GM12878 (cell line): ENCODE data around the gene MDM4. TPM values are rescaled to one million over a fixed set of nuclear protein-coding genes. Genes with fewer than 3 reads are reported as not detected.

ENCODE experiments used
- CBX3 ChIP-seq: fragments of 200-600 bp; sonication (generic); IDR thresholded peaks from 2 replicates; pipeline ENCODE4 v1.6.1; 2016; ENCODE audit warnings: low read depth, borderline replicate concordance
- CBX5 ChIP-seq: sonication (generic); IDR thresholded peaks from 2 replicates; pipeline ENCODE4 v1.6.1; 2016; ENCODE audit warnings: low read depth, moderate library complexity, mild to moderate bottlenecking, inconsistent platforms
- CHD4 ChIP-seq: fragments of 200-600 bp; sonication (generic); IDR thresholded peaks from 2 replicates; pipeline ENCODE4 v1.6.1; 2016; ENCODE audit warnings: mild to moderate bottlenecking
- E2F4 ChIP-seq: IDR thresholded peaks from 2 replicates; pipeline ENCODE4 v1.6.1; 2012; ENCODE audit warnings: low read depth, low read length, improper control_type of control experiment
- EZH2 ChIP-seq: IDR thresholded peaks from 2 replicates; pipeline ENCODE4 v1.6.1; 2012; ENCODE audit warnings: low read depth, mild to moderate bottlenecking, control low read depth, inconsistent platforms, low read length, borderline replicate concordance; ENCODE audit not compliant: control insufficient read depth
- FOXM1 ChIP-seq: IDR thresholded peaks from 2 replicates; pipeline ENCODE4 v1.6.1; 2012; ENCODE audit warnings: low read depth, mild to moderate bottlenecking, inconsistent platforms, low read length, moderate library complexity
- HCFC1 ChIP-seq: fragments of 150-350 bp; IDR thresholded peaks from 2 replicates; pipeline ENCODE4 v1.6.1; 2014; ENCODE audit warnings: low read length
- HDAC2 ChIP-seq: fragments of 200-600 bp; sonication (generic); IDR thresholded peaks from 2 replicates; pipeline ENCODE4 v1.6.1; 2017
- IRF3 ChIP-seq: fragments of 450-650 bp; IDR thresholded peaks from 2 replicates; pipeline ENCODE4 v1.6.1; 2014; ENCODE audit warnings: mild to moderate bottlenecking
- IRF4 ChIP-seq: IDR thresholded peaks from 2 replicates; pipeline ENCODE4 v1.6.1; 2011; ENCODE audit warnings: low read depth, low read length
- JUNB ChIP-seq: IDR thresholded peaks from 2 replicates; pipeline ENCODE4 v1.6.1; 2016; ENCODE audit warnings: antibody characterized with exemption, mild to moderate bottlenecking
- MXI1 ChIP-seq: fragments of 150-350 bp; IDR thresholded peaks from 2 replicates; pipeline ENCODE4 v1.6.1; 2011; ENCODE audit warnings: low read depth, mild to moderate bottlenecking, inconsistent platforms, low read length, improper control_type of control experiment
- NFYA ChIP-seq: IDR thresholded peaks from 2 replicates; pipeline ENCODE4 v1.6.1; 2011; ENCODE audit warnings: low read depth, mild to moderate bottlenecking, low read length, improper control_type of control experiment, borderline replicate concordance
- RAD51 ChIP-seq: fragments of 450-650 bp; IDR thresholded peaks from 2 replicates; pipeline ENCODE4 v1.6.1; 2016; ENCODE audit warnings: moderate library complexity, mild to moderate bottlenecking, inconsistent platforms
- SMAD1 ChIP-seq: fragments of 450-650 bp; IDR thresholded peaks from 2 replicates; pipeline ENCODE4 v1.6.1; 2018; ENCODE audit warnings: mild to moderate bottlenecking, low read depth; ENCODE audit not compliant: partially characterized antibody
- SREBF1 ChIP-seq: IDR thresholded peaks from 2 replicates; pipeline ENCODE4 v1.6.1; 2012; ENCODE audit warnings: mild to moderate bottlenecking, low read length
- SUZ12 ChIP-seq: fragments of 200-600 bp; sonication (generic); IDR thresholded peaks from one replicate; pipeline ENCODE4 v1.6.1; 2018; ENCODE audit warnings: antibody characterized with exemption, mild to moderate bottlenecking; ENCODE audit not compliant: unreplicated experiment
- TARDBP ChIP-seq: IDR thresholded peaks from 2 replicates; pipeline ENCODE4 v1.6.1; 2016; ENCODE audit warnings: borderline replicate concordance
- YY1 ChIP-seq: IDR thresholded peaks from 2 replicates; pipeline ENCODE4 v1.6.1; 2011; ENCODE audit warnings: low read depth, mild to moderate bottlenecking, low read length
- ZBTB40 ChIP-seq: fragments of 450-650 bp; IDR thresholded peaks from 2 replicates; pipeline ENCODE4 v1.6.1; 2016; ENCODE audit warnings: mild to moderate bottlenecking, moderate library complexity, borderline replicate concordance
- polyA plus RNA-seq, 11 experiments: library from polyadenylated mRNA; depleted of rRNA in 4 of 11; unstranded in 6 of 11; stranded (reverse) in 5 of 11; fragments of >200 nt; fragmentation: Nextera tagmentation in 4 of 11; fragmentation: Illumina TruSeq in 1 of 11; extraction: Ambion mirVana in 4 of 11; extraction: Trizol in 1 of 11; gene quantifications; 1 replicate in 1 of 11; 2 replicates in 10 of 11; pipeline versions ENCODE4 v1.2.1 to v1.2.3, GENCODE V29; 2011 to 2016; ENCODE audit warnings: inconsistent platforms in 2 of 11, missing spikeins in 2 of 11, low read depth in 1 of 11
- total RNA-seq, 4 experiments: library from RNA; depleted of rRNA in 3 of 4; stranded (reverse); fragments of >200 nt in 3 of 4; fragmentation: Illumina TruSeq in 1 of 4; extraction: Trizol in 1 of 4; gene quantifications; 2 replicates each; pipeline versions ENCODE4 v1.2.1 to v1.2.3, GENCODE V29; 2013 to 2021
- TF ChIP-seq, protein P1 (sequence below): IDR thresholded peaks from 2 replicates; pipeline ENCODE4 v1.6.1; 2012; ENCODE audit warnings: mild to moderate bottlenecking, low read depth, low read length

MDM4 gene
- total and polyA plus RNA-seq, 10 of the 15 experiments (the other 5 are each of a cell fraction or from before 2014, with no cell fraction given), result 2.5 to 74.4 (median 22.7) TPM

DNA sequence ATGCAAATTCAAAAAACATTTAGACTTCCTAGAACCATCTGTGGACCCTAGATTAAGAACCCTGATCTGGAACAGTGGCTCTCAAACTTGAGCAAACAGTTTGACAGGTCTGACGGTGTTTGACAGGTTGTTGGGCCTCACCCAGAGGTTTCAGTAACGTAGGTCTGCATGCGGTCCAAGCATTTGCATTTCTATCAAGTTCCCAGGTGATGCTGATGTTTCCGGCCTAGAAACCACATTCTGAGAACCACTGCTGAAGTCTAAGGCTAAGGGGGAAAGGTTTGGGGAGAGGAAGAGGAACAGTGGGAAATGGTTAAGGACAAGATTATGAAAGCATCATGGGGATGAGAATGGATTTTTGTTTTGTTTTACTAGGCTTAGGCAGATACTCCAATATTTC lies 48.6 kb downstream of the MDM4 start (continued):
- TF ChIP-seq IRF3, result no peak
- no peak for TF ChIP-seq MXI1
- no peak for TF ChIP-seq CBX5
- no peak for TF ChIP-seq CHD4
- no peak for TF ChIP-seq SUZ12
- no peak for TF ChIP-seq ZBTB40
- TF ChIP-seq EZH2, result no peak
- no peak for TF ChIP-seq YY1
- TF ChIP-seq SMAD1, result no peak
- no peak for TF ChIP-seq FOXM1
- TF ChIP-seq TARDBP, result no peak
- TF ChIP-seq E2F4, result no peak
- TF ChIP-seq HDAC2, result no peak
- TF ChIP-seq JUNB, result no peak
- no peak for TF ChIP-seq SREBF1
- TF ChIP-seq, protein P1, sequence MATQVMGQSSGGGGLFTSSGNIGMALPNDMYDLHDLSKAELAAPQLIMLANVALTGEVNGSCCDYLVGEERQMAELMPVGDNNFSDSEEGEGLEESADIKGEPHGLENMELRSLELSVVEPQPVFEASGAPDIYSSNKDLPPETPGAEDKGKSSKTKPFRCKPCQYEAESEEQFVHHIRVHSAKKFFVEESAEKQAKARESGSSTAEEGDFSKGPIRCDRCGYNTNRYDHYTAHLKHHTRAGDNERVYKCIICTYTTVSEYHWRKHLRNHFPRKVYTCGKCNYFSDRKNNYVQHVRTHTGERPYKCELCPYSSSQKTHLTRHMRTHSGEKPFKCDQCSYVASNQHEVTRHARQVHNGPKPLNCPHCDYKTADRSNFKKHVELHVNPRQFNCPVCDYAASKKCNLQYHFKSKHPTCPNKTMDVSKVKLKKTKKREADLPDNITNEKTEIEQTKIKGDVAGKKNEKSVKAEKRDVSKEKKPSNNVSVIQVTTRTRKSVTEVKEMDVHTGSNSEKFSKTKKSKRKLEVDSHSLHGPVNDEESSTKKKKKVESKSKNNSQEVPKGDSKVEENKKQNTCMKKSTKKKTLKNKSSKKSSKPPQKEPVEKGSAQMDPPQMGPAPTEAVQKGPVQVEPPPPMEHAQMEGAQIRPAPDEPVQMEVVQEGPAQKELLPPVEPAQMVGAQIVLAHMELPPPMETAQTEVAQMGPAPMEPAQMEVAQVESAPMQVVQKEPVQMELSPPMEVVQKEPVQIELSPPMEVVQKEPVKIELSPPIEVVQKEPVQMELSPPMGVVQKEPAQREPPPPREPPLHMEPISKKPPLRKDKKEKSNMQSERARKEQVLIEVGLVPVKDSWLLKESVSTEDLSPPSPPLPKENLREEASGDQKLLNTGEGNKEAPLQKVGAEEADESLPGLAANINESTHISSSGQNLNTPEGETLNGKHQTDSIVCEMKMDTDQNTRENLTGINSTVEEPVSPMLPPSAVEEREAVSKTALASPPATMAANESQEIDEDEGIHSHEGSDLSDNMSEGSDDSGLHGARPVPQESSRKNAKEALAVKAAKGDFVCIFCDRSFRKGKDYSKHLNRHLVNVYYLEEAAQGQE, result no peak
- no peak for TF ChIP-seq NFYA
- 0 out of 2 replicates have a peak, but pooled peaks have one; percentile 30 for TF ChIP-seq IRF4
- no peak for TF ChIP-seq RAD51
- TF ChIP-seq HCFC1, result no peak
- no peak for TF ChIP-seq CBX3
